ENCODE data around the gene HOXC5.

HOXC5 gene

GRCh38 chr12:54045868-54046521, 13.1 kb downstream of the HOXC5 start:
- Mint-ChIP-seq H3K4me1 (peaks cover 12% of the 10 kb centered on the region), H3K9me3 (no peaks in the 10 kb centered on the region), H3K27me3 (peaks cover 22% of the 10 kb centered on the region), H3K36me3 (no peaks in the 10 kb centered on the region), H3K4me3 (no peak overlapping the region), H3K27ac (no peak overlapping the region)
- ATAC-seq (ENCODE audit: low read depth) (no peak), DNase-seq (ENCODE audit: low spot score in 2 of 2) (no peak)

- no peak for DNase-seq (ENCODE audit: low spot score in 2 of 2)
- peaks cover 17% of the 10 kb centered on the region for H3K4me1 Mint-ChIP-seq
- H3K9me3 Mint-ChIP-seq, result no peaks in the 10 kb centered on the region
- peaks cover 23% of the 10 kb centered on the region for H3K27me3 Mint-ChIP-seq
- peaks cover under 1% of the 10 kb centered on the region for H3K36me3 Mint-ChIP-seq
- peak overlapping the region; percentile 39 for H3K27ac Mint-ChIP-seq
- peak overlapping the region; percentile 40 for H3K4me3 Mint-ChIP-seq
- no peak for ATAC-seq (ENCODE audit: low read depth)
These were observed 13.9 kb downstream of the HOXC5 start for GRCh38 chr12:54046809-54047159.

GRCh38 chr12:54047160-54047963, 14.5 kb downstream of the HOXC5 start:
- Mint-ChIP-seq H3K36me3 (peaks cover 2% of the 10 kb centered on the region), H3K27me3 (peaks cover 25% of the 10 kb centered on the region), H3K9me3 (no peaks in the 10 kb centered on the region), H3K4me1 (peaks cover 19% of the 10 kb centered on the region), H3K27ac (peak overlapping the region; percentile 39), H3K4me3 (peak overlapping the region; percentile 40)
- ATAC-seq (ENCODE audit: low read depth) (no peak), DNase-seq (ENCODE audit: low spot score in 2 of 2) (no peak)

GRCh38 chr12:54047964-54048303, 15.1 kb downstream of the HOXC5 start:
- Mint-ChIP-seq H3K4me1 (peaks cover 22% of the 10 kb centered on the region), H3K27ac (no peak overlapping the region), H3K4me3 (no peak overlapping the region), H3K36me3 (peaks cover 2% of the 10 kb centered on the region), H3K27me3 (peaks cover 23% of the 10 kb centered on the region), H3K9me3 (no peaks in the 10 kb centered on the region)
- DNase-seq (ENCODE audit: low spot score in 2 of 2) (no peak), ATAC-seq (ENCODE audit: low read depth) (no peak)

GRCh38 chr12:54048406-54049093, 15.7 kb downstream of the HOXC5 start:
- ATAC-seq (ENCODE audit: low read depth), result no peak
- Mint-ChIP-seq H3K4me3 (no peak overlapping the region), H3K36me3 (peaks cover 2% of the 10 kb centered on the region), H3K27ac (no peak overlapping the region), H3K27me3 (peaks cover 22% of the 10 kb centered on the region), H3K9me3 (no peaks in the 10 kb centered on the region), H3K4me1 (peaks cover 25% of the 10 kb centered on the region)
- no peak for DNase-seq (ENCODE audit: low spot score in 2 of 2)

DNA sequence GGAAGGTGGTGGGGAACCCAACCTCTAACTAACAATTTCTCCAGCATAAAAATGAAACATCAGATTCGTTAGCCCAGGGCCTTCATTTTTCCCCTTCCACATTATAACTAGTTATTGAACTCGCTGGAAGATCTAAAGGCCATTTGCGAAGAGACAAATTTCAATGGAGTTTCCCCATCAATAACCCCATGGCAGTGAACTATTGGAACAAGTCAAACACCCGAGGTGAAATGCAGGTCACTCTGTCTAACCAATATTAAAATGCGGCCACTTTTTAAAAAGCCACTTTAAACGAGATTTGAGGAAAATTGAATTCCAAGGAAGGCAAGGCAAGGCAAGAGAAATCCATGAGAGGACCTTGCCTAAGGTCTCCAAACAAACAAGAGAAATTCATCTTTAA, 16.3 kb downstream of the HOXC5 start:
- Mint-ChIP-seq H3K4me3 (no peak overlapping the region), H3K36me3 (peaks cover 2% of the 10 kb centered on the region), H3K27ac (no peak overlapping the region), H3K27me3 (peaks cover 19% of the 10 kb centered on the region), H3K9me3 (no peaks in the 10 kb centered on the region), H3K4me1 (peaks cover 25% of the 10 kb centered on the region)
- DNase-seq (ENCODE audit: low spot score in 2 of 2) (no peak), ATAC-seq (ENCODE audit: low read depth) (no peak)

GRCh38 chr12:54050482-54050810, 17.6 kb downstream of the HOXC5 start:
- ATAC-seq (ENCODE audit: low read depth) (no peak), DNase-seq (ENCODE audit: low spot score in 2 of 2) (no peak)
- H3K9me3 Mint-ChIP-seq, result no peaks in the 10 kb centered on the region
- H3K4me3 Mint-ChIP-seq, result no peak overlapping the region
- peaks cover 32% of the 10 kb centered on the region for H3K4me1 Mint-ChIP-seq
- H3K36me3 Mint-ChIP-seq, result peaks cover 2% of the 10 kb centered on the region
- H3K27ac Mint-ChIP-seq, result no peak overlapping the region
- peaks cover 21% of the 10 kb centered on the region for H3K27me3 Mint-ChIP-seq

DNA sequence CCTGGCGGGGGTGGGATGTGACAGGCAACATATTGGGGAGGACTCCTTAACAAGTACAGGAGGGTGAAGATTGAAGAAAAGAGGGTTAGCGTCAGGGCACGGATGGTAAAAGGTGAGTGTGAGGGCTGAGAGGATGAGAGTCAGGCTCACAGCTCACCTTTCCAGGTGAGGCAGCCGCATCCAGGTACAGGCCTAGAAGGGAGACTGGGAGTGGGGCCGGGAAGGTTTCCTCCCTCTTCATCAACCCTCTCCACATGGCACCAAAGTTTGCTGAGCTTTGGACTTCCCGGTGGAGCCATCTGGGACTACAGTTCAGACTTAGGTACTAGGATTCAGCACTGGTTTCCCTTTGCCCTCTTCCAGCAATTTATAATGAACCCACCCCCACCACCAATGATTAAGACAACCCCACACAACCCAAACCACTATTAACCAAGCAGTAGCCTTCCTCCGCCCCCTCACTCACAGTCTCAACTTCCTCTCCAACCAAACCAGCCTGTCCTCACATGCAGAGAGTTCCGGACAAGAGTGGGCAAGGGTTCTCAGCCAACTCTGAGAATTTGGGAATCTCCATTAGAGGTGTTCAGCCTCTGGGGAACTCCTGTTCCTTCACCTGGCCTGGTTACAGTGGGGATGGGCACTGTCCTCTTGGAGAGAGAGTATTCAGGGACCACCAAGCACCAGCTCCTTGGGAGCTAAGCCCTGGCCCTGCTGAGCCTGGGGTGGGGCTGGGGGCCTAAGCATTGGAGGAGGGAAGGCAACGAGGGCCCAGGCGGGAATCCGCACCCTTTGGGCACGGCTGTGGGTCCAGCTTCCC, 18.4 kb downstream of the HOXC5 start:
- no peak for DNase-seq (ENCODE audit: low spot score in 2 of 2)
- H3K4me3 Mint-ChIP-seq, result no peak overlapping the region
- peaks cover 2% of the 10 kb centered on the region for H3K36me3 Mint-ChIP-seq
- H3K27me3 Mint-ChIP-seq, result peaks cover 21% of the 10 kb centered on the region
- no peak overlapping the region for H3K27ac Mint-ChIP-seq
- ATAC-seq (ENCODE audit: low read depth), result no peak
- H3K9me3 Mint-ChIP-seq, result no peaks in the 10 kb centered on the region
- H3K4me1 Mint-ChIP-seq, result peaks cover 36% of the 10 kb centered on the region

GRCh38 chr12:54051874-54052437, 19.1 kb downstream of the HOXC5 start:
- Mint-ChIP-seq H3K4me1 (peaks cover 32% of the 10 kb centered on the region), H3K27me3 (peaks cover 17% of the 10 kb centered on the region), H3K9me3 (no peaks in the 10 kb centered on the region), H3K4me3 (peak overlapping the region; percentile 98), H3K36me3 (peaks cover 2% of the 10 kb centered on the region), H3K27ac (no peak overlapping the region)
- ATAC-seq (ENCODE audit: low read depth) (no peak), DNase-seq (ENCODE audit: low spot score in 2 of 2) (no peak)

- no peak for DNase-seq (ENCODE audit: low spot score in 2 of 2)
- no peaks in the 10 kb centered on the region for H3K9me3 Mint-ChIP-seq
- H3K4me3 Mint-ChIP-seq, result peak overlapping the region; percentile 98
- H3K36me3 Mint-ChIP-seq, result peaks cover 2% of the 10 kb centered on the region
- H3K4me1 Mint-ChIP-seq, result peaks cover 30% of the 10 kb centered on the region
- peak; percentile 1 for ATAC-seq (ENCODE audit: low read depth)
- H3K27ac Mint-ChIP-seq, result peak overlapping the region; percentile 93
- H3K27me3 Mint-ChIP-seq, result peaks cover 15% of the 10 kb centered on the region
These were observed 19.7 kb downstream of the HOXC5 start for GRCh38 chr12:54052438-54053002.

DNA sequence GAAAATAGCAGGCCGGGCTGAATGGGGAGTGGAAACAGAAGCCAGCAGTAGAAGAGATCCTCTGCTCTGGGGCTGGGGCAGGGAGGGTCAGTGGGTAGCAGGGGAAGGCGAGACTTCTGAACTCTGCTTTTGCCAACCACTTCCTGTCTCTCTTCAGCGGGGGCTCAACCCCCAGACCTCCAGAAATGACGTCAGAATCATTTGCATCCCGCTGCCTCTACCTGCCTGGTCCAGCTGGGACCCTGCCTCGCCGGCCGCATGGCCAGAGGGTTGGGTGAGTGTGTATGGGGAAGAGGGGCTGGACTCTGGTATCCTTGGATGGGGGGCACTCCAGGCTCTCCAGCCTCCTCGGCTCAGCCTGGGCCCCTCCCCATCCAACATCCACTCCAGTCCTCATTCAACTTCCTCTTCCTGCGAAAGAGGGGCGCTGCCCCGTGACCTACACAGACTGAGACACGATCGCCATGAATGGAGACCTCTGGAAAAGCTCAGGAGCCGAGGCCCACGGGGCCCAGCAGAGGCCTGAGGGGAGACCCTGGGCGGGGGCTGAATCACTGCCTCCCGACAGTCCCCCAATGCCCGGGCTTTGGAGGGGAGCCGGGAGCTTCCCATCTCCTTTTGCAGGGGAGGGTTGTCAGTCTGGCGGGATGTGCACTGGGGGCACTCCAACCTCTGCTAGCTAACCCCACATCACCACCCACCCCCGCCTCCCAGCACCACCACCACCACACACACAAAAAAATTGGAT, 20.3 kb downstream of the HOXC5 start:
- ATAC-seq (ENCODE audit: low read depth), result peak; percentile 68
- Mint-ChIP-seq H3K27me3 (peaks cover 11% of the 10 kb centered on the region), H3K4me3 (peak overlapping the region; percentile 98), H3K9me3 (no peaks in the 10 kb centered on the region), H3K27ac (peak overlapping the region; percentile 93), H3K4me1 (peaks cover 32% of the 10 kb centered on the region), H3K36me3 (peaks cover 3% of the 10 kb centered on the region)
- no peak for DNase-seq (ENCODE audit: low spot score in 2 of 2)

DNA sequence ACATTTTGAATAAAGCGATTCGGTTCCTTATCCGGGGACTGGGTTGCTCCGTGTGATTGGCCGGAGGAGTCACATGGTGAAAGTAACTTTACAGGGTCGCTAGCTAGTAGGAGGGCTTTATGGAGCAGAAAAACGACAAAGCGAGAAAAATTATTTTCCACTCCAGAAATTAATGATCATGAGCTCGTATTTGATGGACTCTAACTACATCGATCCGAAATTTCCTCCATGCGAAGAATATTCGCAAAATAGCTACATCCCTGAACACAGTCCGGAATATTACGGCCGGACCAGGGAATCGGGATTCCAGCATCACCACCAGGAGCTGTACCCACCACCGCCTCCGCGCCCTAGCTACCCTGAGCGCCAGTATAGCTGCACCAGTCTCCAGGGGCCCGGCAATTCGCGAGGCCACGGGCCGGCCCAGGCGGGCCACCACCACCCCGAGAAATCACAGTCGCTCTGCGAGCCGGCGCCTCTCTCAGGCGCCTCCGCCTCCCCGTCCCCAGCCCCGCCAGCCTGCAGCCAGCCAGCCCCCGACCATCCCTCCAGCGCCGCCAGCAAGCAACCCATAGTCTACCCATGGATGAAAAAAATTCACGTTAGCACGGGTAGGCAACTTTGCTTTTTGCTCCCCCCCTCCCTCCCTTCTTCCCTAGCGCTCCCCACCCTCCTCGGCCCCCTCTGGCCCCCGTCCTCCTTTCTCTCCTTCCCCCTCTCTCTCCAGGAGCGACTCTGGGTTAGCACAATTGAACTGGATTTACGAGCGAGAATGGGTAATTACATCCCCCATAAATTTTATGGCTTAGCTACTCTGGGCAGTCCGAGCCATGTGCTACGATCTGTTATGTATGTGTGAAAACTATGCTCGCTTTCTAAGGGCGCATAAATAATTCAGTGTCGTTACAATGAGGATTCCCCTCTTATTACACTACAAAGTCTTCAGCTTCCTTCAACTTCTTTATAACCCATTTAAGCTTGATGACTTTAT, 21.2 kb downstream of the HOXC5 start, which contains the start of gene HOXC4:
Gene HOXC4, plus strand, starts transcription at position 85 of the 991 bp plus-strand sequence. Its CDS starts 88 bp downstream, at position 173.
- H3K4me1 Mint-ChIP-seq, result peaks cover 32% of the 10 kb centered on the region
- ATAC-seq (ENCODE audit: low read depth) (peak; percentile 79), DNase-seq (ENCODE audit: low spot score in 2 of 2) (no peak)
- H3K27me3 Mint-ChIP-seq, result peaks cover 11% of the 10 kb centered on the region
- H3K9me3 Mint-ChIP-seq, result no peaks in the 10 kb centered on the region
- H3K4me3 Mint-ChIP-seq, result peak within 1 kb of the TSS; percentile 98
- peak within 1 kb of the TSS; percentile 93 for H3K27ac Mint-ChIP-seq
- H3K36me3 Mint-ChIP-seq, result peaks cover 9% of the 10 kb centered on the region

All from memory B cell (primary cell).